Left ventricle myocardium inferior (tissue), 1 donor: ENCODE data around the gene DCDC2. TPM values are rescaled to one million over a fixed set of nuclear protein-coding genes. Genes with fewer than 3 reads are reported as not detected.
"Not testable (repeated sequence)": the region's sequence is repeated elsewhere in the genome, so short reads cannot be mapped to it uniquely, and the experiment has no call there.

ENCODE experiments used
- DNase-seq: peaks from one replicate; pipeline ENCODE4 v3.0.0-alpha.2; 2020
- H3K27ac ChIP-seq: fragments of 200-600 bp; replicated peaks from 2 replicates; pipeline ENCODE4 v1.8.0; 2021
- H3K27me3 ChIP-seq: fragments of 200-600 bp; 2 replicates; pipeline ENCODE4 v1.8.0; 2021; ENCODE audit warnings: low read depth
- H3K36me3 ChIP-seq: fragments of 200-600 bp; 2 replicates; pipeline ENCODE4 v1.8.0; 2021
- H3K4me1 ChIP-seq: fragments of 200-600 bp; 2 replicates; pipeline ENCODE4 v1.8.0; 2021
- H3K4me3 ChIP-seq: fragments of 200-600 bp; 2 replicates; pipeline ENCODE4 v1.8.0; 2021; ENCODE audit warnings: mild to moderate bottlenecking, moderate library complexity
- H3K9me3 ChIP-seq: fragments of 200-600 bp; replicated peaks from 2 replicates; pipeline ENCODE4 v1.8.0; 2021
- CTCF ChIP-seq: fragments of 200-600 bp; IDR thresholded peaks from 2 replicates; pipeline ENCODE4 v1.8.0; 2021; ENCODE audit warnings: antibody characterized with exemption, mild to moderate bottlenecking, borderline replicate concordance
- intact Hi-C: fragments of 100-400 bp; cut with micrococcal nuclease; formaldehyde crosslinking; loops from one replicate; pipeline ENCODE4 v1.11.0; 2022
- total RNA-seq: library from RNA; stranded (reverse); fragmentation: NEBNext Ultra II Directional; extraction: Animal tissue kit (Norgen Biotek cat#: 25700); gene quantifications from one replicate; pipeline ENCODE4 v1.2.1, GENCODE V29; 2021
- donor health status: DM: no; HTN: yes; CAD: no; lungs with severe emphysema.

DCDC2 gene
- total RNA-seq, 1 donor from 2014 or later: not detected

GRCh38 chr6:24381476-24382219 is 23.8 kb upstream of the DCDC2 start:
- intact Hi-C loops: no loop called here
- Histone ChIP-seq H3K27me3 (no peaks in the 10 kb centered on the region), H3K9me3 (no peaks in the 10 kb centered on the region), H3K36me3 (no peaks in the 10 kb centered on the region), H3K4me1 (no peaks in the 10 kb centered on the region), H3K27ac (no peak overlapping the region), H3K4me3 (no peak overlapping the region)
- DNase-seq: no peak
- no peak for TF ChIP-seq CTCF

- Histone ChIP-seq H3K9me3 (no peaks in the 10 kb centered on the region), H3K27me3 (peaks cover 12% of the 10 kb centered on the region), H3K4me3 (no peak overlapping the region), H3K36me3 (no peaks in the 10 kb centered on the region), H3K27ac (no peak overlapping the region), H3K4me1 (no peaks in the 10 kb centered on the region)
- TF ChIP-seq CTCF: no peak
- DNase-seq: no peak
- intact Hi-C loops: no loop called here
Measured at GRCh38 chr6:24378473-24379097, 20.7 kb upstream of the DCDC2 start.

GRCh38 chr6:24376871-24377270 is 19.0 kb upstream of the DCDC2 start:
- no peak for TF ChIP-seq CTCF
- no peaks in the 10 kb centered on the region for H3K4me1 ChIP-seq
- no peak overlapping the region for H3K27ac ChIP-seq
- intact Hi-C loops: no loop called here
- H3K27me3 ChIP-seq: peaks cover 12% of the 10 kb centered on the region
- H3K9me3 ChIP-seq: no peaks in the 10 kb centered on the region
- no peak overlapping the region for H3K4me3 ChIP-seq
- no peaks in the 10 kb centered on the region for H3K36me3 ChIP-seq
- no peak for DNase-seq

GRCh38 chr6:24374612-24375011 is 16.8 kb upstream of the DCDC2 start:
- DNase-seq: no peak
- Histone ChIP-seq H3K27me3 (peaks cover 18% of the 10 kb centered on the region), H3K4me1 (no peaks in the 10 kb centered on the region), H3K9me3 (peaks cover 10% of the 10 kb centered on the region), H3K4me3 (no peak overlapping the region), H3K36me3 (no peaks in the 10 kb centered on the region), H3K27ac (no peak overlapping the region)
- intact Hi-C loops: no loop called here
- TF ChIP-seq CTCF: no peak

GRCh38 chr6:24365103-24365633 is 7.3 kb upstream of the DCDC2 start:
- H3K4me1 ChIP-seq, H3K9me3 ChIP-seq, H3K27ac ChIP-seq, H3K4me3 ChIP-seq, intact Hi-C loops, DNase-seq, H3K36me3 ChIP-seq: not testable (repeated sequence)
- H3K27me3 ChIP-seq: peaks cover 53% of the 10 kb centered on the region

GRCh38 chr6:24362363-24362762 is 4.5 kb upstream of the DCDC2 start:
- H3K9me3 ChIP-seq, H3K4me3 ChIP-seq, H3K36me3 ChIP-seq, H3K27ac ChIP-seq, DNase-seq, intact Hi-C loops: not testable (repeated sequence)
- H3K4me1 ChIP-seq: peaks cover 19% of the 10 kb centered on the region
- peaks cover 70% of the 10 kb centered on the region for H3K27me3 ChIP-seq
